Pancreas (tissue), 10 donors: ENCODE data around the gene MXI1. TPM values are rescaled to one million over a fixed set of nuclear protein-coding genes. Genes with fewer than 3 reads are reported as not detected.
A peak's percentile ranks its signal among the peaks of the same experiment; 100 is the strongest.

Experiments
- ATAC-seq, 4 donors: fragments of 200-7000 bp; cut with Tn5 transposase; one replicate each; pipeline versions ENCODE4 v1.8.0 to v1.9.1; 2020; ENCODE audit warnings: mild to moderate bottlenecking in 4 of 4, moderate library complexity in 4 of 4
- DNase-seq, 6 donors: peaks; one replicate each; pipeline ENCODE4 v3.0.0-alpha.2; 2020
- FAIRE-seq: peaks from 2 replicates; lab custom pipeline; 2012; peaks lifted over from hg19 to GRCh38; lab: Jason Lieb, UNC
- H3K27ac ChIP-seq, 4 donors: fragments of 200-600 bp; sonication (generic); 1 replicate in 3 of 4; 2 replicates in 1 of 4; pipeline versions ENCODE4 v1.5.0 to v1.8.0; 2020
- H3K27me3 ChIP-seq, 4 donors: fragments of 200-600 bp; one replicate each; pipeline ENCODE4 v1.8.0; 2021
- H3K36me3 ChIP-seq, 3 donors: fragments of 200-600 bp; sonication (generic) in 1 of 3; one replicate each; pipeline versions ENCODE4 v1.5.0 to v1.8.0; 2020 to 2021
- H3K4me1 ChIP-seq, 3 donors: fragments of 200-600 bp; one replicate each; pipeline ENCODE4 v1.8.0; 2021
- H3K4me3 ChIP-seq, 4 donors: fragments of 200-600 bp; sonication (generic) in 2 of 4; one replicate each; pipeline versions ENCODE4 v1.5.0 to v1.8.0; 2020 to 2021
- H3K9me3 ChIP-seq, 4 donors: fragments of 200-600 bp; one replicate each; pipeline ENCODE4 v1.8.0; 2021
- WGBS, 2 donors: extraction: QIAGEN DNeasy Blood & Tissue Kit; methylation state at CpG; one replicate each; pipeline ENCODE4 v1.1.7; 2013; 5-methylcytosine and 5-hydroxymethylcytosine counted together
- intact Hi-C, 3 donors: fragments of 100-400 bp; cut with DNase I; formaldehyde crosslinking; loops; one replicate each; pipeline versions ENCODE4 v1.11.1 to v1.14.2; 2022
- polyA plus RNA-seq, 2 donors: library from polyadenylated mRNA; stranded (reverse); fragments of 200-250 nt; gene quantifications; one replicate each; pipeline ENCODE4 v1.2.3, GENCODE V29; 2013
- total RNA-seq, 6 donors: library from RNA; stranded (reverse); fragmentation: NEBNext Ultra II Directional in 4 of 6; extraction: Animal tissue kit (Norgen Biotek cat#: 25700) in 4 of 6; gene quantifications; one replicate each; pipeline versions ENCODE4 v1.2.1 to v1.2.4, GENCODE V29; 2021 to 2023
- TF ChIP-seq, protein P1 (sequence below), 4 donors: fragments of 200-600 bp; sonication (generic) in 3 of 4; IDR thresholded peaks; one replicate each; pipeline versions ENCODE4 v1.5.0 to v1.8.0; 2021; ENCODE audit warnings: antibody characterized with exemption in 4 of 4
- donor health status: healthy with polysubstance abuse.
- donor health status: DM: no; HTN: no; CAD: no; lungs with moderate emphysema.
- donor health status: DM: no; HTN: no; CAD: no.
- donor health status: control.
- donor health status: control.
- donor health status: Bipolar disorder and iron deficiency.
- donor health status: DM: yes; HTN: yes; CAD: no.
- donor health status: DM: no; HTN: no; CAD: no.
- donor health status: DM: no; HTN: no; CAD: no.
- donor health status: DM: yes; HTN: yes; CAD: no.

Gene MXI1
- total and polyA plus RNA-seq, 8 donors, result 8.2 to 30.5 (median 21.5) TPM

DNA sequence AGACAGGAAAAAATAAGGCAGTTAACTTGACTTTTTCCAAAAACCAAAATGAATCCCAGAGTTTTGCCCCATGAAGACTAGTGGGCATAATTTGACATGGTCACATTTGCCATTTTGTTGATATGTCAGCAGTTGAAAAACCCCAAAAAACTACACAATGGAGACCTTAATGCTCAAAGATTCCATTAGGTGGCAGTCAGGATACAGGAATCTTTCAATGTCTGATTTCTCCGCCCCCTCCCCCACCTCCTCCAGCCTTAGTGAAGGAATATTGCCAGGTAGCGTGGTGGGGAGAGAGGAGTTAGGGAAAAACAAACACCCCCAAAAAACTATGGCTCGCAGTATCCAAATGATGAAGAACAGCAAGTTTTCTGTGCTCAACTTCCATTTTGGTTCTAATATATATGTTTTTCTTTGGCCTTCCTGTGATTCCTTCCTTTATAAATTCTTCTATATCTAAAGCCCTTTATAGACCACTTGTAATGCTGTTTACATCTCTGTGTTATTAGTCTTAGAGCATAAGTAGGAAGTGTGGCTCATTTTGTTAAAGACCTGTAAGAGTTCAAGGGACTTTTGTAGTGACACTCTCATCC lies 104.0 kb downstream of the MXI1 start:
- Histone ChIP-seq H3K4me3 (no peak overlapping the region), H3K36me3 (no peaks in the 10 kb centered on the region), H3K9me3 (no peaks in the 10 kb centered on the region), H3K27me3 (peaks cover 0 to 8% (median 0%) of the 10 kb centered on the region in 4 donors), H3K27ac (no peak overlapping the region), H3K4me1 (no peaks in the 10 kb centered on the region)
- WGBS, 2 donors, result 0 to 2% methylated on average over 3 of the region's 3 CpGs
- DNase-seq (peak in 3 of 6 donors; percentile 32 to 52 (median 36)), FAIRE-seq (peak; percentile 68), ATAC-seq (peak; percentile 77 to 95 (median 90))
- TF ChIP-seq, protein P1, sequence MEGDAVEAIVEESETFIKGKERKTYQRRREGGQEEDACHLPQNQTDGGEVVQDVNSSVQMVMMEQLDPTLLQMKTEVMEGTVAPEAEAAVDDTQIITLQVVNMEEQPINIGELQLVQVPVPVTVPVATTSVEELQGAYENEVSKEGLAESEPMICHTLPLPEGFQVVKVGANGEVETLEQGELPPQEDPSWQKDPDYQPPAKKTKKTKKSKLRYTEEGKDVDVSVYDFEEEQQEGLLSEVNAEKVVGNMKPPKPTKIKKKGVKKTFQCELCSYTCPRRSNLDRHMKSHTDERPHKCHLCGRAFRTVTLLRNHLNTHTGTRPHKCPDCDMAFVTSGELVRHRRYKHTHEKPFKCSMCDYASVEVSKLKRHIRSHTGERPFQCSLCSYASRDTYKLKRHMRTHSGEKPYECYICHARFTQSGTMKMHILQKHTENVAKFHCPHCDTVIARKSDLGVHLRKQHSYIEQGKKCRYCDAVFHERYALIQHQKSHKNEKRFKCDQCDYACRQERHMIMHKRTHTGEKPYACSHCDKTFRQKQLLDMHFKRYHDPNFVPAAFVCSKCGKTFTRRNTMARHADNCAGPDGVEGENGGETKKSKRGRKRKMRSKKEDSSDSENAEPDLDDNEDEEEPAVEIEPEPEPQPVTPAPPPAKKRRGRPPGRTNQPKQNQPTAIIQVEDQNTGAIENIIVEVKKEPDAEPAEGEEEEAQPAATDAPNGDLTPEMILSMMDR (IDR thresholded peaks at IDR 0.05), result peak in 3 of 4 donors; percentile 28 to 44 (median 42)
- intact Hi-C loops, result loop anchor here in 2 of 3 donors (5.0 kb wide), 1 partner anchor 236 kb away; no protein-coding TSS in a partner anchor

DNA sequence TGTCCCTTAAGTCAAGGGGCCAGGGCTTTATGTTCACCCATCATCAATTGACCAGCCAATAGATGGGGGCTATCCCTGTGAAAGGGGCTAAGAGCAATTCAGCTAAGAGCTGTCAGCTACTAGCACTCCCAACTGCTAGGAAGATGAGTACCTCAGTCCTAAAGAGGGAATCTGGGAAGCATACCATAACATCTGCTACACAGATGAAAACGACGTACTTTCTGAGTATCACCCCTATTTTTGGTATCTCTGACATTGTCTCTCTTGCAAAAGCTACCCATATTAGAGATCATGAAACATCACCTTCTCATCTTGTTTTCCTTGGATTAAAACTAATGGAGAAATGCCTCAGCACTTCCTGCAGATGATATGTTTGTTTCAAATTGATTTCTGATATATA lies 104.8 kb downstream of the MXI1 start:
- no peak overlapping the region for H3K27ac ChIP-seq
- no peak for ATAC-seq
- H3K27me3 ChIP-seq, result peaks cover 0 to 8% (median 0%) of the 10 kb centered on the region in 4 donors
- WGBS, 2 donors, result 36 to 43% methylated on average over 2 of the region's 2 CpGs
- FAIRE-seq, result no peak
- no peak for DNase-seq
- H3K4me1 ChIP-seq, result no peaks in the 10 kb centered on the region
- H3K9me3 ChIP-seq, result no peaks in the 10 kb centered on the region
- no peaks in the 10 kb centered on the region for H3K36me3 ChIP-seq
- no peak overlapping the region for H3K4me3 ChIP-seq
- TF ChIP-seq, protein P1 (IDR thresholded peaks at IDR 0.05), result no peak
- intact Hi-C loops, result loop anchor here in 2 of 3 donors (5.0 kb wide), 1 partner anchor 235 kb away; no protein-coding TSS in a partner anchor

DNA sequence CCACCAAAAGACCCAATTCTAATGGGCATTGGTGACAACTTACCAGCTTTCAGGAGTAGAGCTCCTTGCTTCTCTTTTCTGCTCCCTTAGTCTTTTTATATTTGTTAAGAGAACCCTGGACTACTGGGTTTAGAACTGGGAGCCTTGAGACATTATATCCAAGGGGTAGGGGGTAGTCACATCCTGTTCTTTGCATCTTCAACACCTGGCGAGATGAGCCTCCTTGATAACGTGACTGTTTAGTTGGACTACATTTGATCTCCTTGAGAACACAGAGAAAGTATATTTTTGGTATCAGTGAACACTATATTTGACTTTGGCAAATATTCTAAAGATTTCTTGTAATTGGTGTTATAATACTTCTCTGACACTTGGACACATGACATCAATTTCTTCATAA lies 106.3 kb downstream of the MXI1 start:
- TF ChIP-seq, protein P1 (IDR thresholded peaks at IDR 0.05), result no peak
- intact Hi-C loops, result loop anchor here in 2 of 3 donors (5.0 kb wide), 1 partner anchor 234 kb away; no protein-coding TSS in a partner anchor
- 46 to 65% methylated on average over 2 of the region's 2 CpGs for WGBS, 2 donors

DNA sequence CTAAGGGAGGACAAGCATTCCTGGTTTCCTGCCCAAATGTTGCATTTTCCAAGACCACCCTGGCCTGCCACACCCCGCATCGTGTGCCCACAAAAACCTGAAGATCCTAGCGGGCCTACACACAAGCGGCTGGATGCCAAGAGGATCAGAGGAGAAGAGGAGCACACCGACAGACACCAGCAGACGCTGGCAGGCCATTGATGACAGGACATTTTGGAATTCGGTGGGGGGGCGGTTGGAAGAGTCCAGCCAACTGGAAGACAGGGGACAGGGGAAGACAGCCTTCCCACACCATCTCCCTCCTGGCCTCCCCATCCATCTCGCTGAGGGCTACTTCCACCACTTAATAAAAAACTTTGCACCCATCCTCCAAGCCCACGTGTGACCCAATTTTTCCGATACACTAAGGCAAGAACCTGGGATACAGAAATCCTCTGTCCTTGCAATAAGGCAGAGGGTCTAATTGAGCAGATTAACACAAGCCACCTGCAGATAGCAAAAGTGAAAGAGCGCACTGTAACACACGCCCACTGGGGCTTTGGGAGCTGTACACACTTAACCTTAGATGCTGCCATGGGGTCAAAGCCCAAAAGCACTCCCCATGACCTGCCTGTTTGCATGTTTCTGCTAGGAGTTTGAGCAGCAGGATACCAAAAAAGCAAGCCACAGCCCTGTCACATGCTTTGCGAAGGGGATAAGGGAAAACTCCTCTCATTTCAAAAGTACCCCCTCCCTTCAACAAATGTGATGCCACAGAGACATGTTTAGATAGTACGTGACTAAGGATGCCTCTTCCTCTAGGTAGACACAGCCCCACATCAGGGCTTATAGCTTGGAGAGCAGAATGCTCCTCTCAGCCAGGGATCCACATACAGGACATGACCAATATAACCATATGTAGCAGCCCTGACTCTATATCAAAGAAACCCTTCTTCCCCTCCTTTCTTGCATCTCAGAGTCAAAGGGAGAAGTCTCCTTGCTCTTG lies 110.8 kb downstream of the MXI1 start:
- TF ChIP-seq, protein P1 (IDR thresholded peaks at IDR 0.05), result no peak
- Histone ChIP-seq H3K9me3 (no peaks in the 10 kb centered on the region), H3K4me3 (no peak overlapping the region), H3K4me1 (no peaks in the 10 kb centered on the region), H3K27ac (no peak overlapping the region), H3K36me3 (no peaks in the 10 kb centered on the region), H3K27me3 (peaks cover 0 to 8% (median 0%) of the 10 kb centered on the region in 4 donors)
- FAIRE-seq (no peak), DNase-seq (no peak), ATAC-seq (no peak)
- 81 to 83% methylated on average over 15 of the region's 15 CpGs for WGBS, 2 donors
- intact Hi-C loops, result no loop called here

More for the DNA sequence above, 106.3 kb downstream of the MXI1 start:
- Histone ChIP-seq H3K4me1 (no peaks in the 10 kb centered on the region), H3K27ac (no peak overlapping the region), H3K36me3 (no peaks in the 10 kb centered on the region), H3K9me3 (no peaks in the 10 kb centered on the region), H3K27me3 (peaks cover 0 to 8% (median 0%) of the 10 kb centered on the region in 4 donors), H3K4me3 (no peak overlapping the region)
- FAIRE-seq (no peak), ATAC-seq (no peak), DNase-seq (no peak)
